ENCODE measurements around the gene ENTPD7.
"Not testable (repeated sequence)": the region's sequence is repeated elsewhere in the genome, so short reads cannot be mapped to it uniquely, and the experiment has no call there.

ENTPD7 gene

DNA sequence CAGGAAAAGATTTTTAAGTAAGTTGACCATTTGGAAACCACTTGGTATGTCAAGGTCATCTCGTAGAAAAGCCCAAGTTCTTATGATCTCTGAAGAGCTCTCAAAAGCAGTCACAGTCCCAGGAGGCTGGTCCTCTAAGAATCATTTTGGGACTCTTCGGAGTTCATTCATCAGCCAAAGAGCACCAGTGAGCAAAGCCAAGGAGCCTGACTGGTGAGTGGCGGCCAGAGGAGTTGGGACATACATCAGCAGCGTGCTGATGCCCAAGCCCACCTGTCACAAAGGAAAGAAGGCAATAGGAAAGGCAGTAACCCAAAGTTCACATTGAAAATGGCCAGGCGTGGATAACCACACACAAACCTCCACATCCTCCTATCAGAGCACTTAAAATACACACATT is 55.1 kb downstream of the ENTPD7 start:
- no peak for DNase-seq (ENCODE audit: low spot score)
- in situ Hi-C loops (cut with MboI; ENCODE audit: low sequenced_read_pairs, unreplicated experiment), result loop anchor here (25.0 kb wide), 1 partner anchor 277 kb away; the partner anchor contains the start of gene GOT1

GRCh38 chr10:99720387-99720786 is 61.1 kb downstream of the ENTPD7 start:
- DNase-seq (ENCODE audit: low spot score), result no peak
- in situ Hi-C loops (cut with MboI; ENCODE audit: low sequenced_read_pairs, unreplicated experiment), result loop anchor here (25.0 kb wide), 1 partner anchor 283 kb away; the partner anchor contains the start of gene GOT1
- TF ChIP-seq CTCF (IDR thresholded peaks at IDR 0.05; ENCODE audit: borderline replicate concordance, control extremely low read depth, extremely low read depth, insufficient read depth, missing control alignments), result no peak

More for the DNA sequence above, 55.1 kb downstream of the ENTPD7 start:
- no peak for TF ChIP-seq CTCF (IDR thresholded peaks at IDR 0.05; ENCODE audit: borderline replicate concordance, control extremely low read depth, extremely low read depth, insufficient read depth, missing control alignments)

DNA sequence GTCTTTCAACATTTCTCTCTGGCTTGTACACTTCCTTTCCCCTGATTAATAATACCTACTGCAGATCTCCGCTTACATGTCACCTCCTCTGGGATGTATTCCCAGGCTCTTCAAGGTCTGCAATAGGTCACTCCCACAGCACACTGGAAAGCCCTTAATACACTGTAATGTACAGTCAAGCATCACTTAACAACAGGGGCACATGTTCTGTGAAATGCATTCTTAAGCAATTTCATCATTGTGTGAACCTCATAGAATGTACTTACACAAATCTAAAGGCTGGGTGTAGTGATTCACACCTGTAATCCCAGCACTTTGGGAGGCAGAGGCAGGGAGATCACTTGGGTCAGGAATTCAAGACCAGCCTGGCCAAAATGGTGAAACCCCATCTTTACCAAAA is 70.7 kb downstream of the ENTPD7 start:
- no peak for TF ChIP-seq CTCF (IDR thresholded peaks at IDR 0.05; ENCODE audit: borderline replicate concordance, control extremely low read depth, extremely low read depth, insufficient read depth, missing control alignments)
- in situ Hi-C loops (cut with MboI; ENCODE audit: low sequenced_read_pairs, unreplicated experiment), result no loop called here
- DNase-seq (ENCODE audit: low spot score), result no peak

- TF ChIP-seq CTCF (IDR thresholded peaks at IDR 0.05; ENCODE audit: borderline replicate concordance, control extremely low read depth, extremely low read depth, insufficient read depth, missing control alignments), result no peak
- in situ Hi-C loops (cut with MboI; ENCODE audit: low sequenced_read_pairs, unreplicated experiment), result no loop called here
Observed at GRCh38 chr10:99731306-99732032, 72.2 kb downstream of the ENTPD7 start.

DNA sequence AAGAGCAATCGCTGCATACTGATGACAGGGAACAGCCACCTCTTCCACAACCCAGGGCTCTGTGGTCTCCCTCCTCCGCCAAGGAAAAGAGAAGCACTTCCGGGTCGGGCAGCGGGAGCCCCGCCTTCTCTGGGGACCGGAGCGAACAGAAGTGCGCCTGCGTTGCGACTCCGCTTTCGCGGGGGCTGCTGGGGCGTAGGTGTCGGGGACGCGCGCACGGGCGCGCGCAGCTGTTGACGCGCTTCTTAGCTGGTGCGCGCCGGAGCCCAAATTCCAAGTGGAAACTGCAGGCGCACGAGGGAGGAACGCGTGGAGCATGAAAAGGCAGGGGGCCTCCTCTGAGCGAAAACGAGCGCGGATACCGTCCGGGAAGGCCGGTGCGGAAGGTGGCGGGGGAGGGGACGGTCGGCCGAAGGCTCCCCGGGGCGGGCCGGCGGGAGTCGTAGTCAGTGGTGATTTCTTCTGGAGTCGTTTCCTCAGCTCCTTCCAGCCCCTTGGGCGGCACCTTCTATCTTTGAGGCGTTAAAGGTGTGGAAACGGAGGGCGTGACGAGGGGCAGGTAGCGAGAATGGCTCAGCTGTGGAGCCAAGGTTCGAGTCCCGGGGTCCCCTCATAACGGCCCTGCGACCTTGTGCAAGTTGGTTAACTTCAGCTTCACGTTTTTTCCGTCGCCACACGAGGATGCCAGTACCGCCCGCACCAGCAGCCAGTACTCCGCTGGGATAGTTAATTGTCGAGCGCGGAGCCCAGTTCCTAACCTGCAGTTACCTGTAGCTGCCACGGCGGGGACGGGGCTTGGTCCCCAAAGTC is 72.9 kb downstream of the ENTPD7 start, which contains the start of the genes COX15 and CUTC:
TSS of gene COX15 (minus strand) at position 95 of the 810 bp plus-strand sequence. CDS start at position 17, 78 bp downstream.
TSS of gene CUTC (plus strand) at position 202 of the 810 bp plus-strand sequence. CDS start at position 317, 115 bp downstream.
- peak; percentile 94 for DNase-seq (ENCODE audit: low spot score)
- in situ Hi-C loops (cut with MboI; ENCODE audit: low sequenced_read_pairs, unreplicated experiment), result no loop called here
- TF ChIP-seq CTCF (IDR thresholded peaks at IDR 0.05; ENCODE audit: borderline replicate concordance, control extremely low read depth, extremely low read depth, insufficient read depth, missing control alignments), result peak; percentile 25

More at GRCh38 chr10:99731306-99732032, 72.2 kb downstream of the ENTPD7 start:
- DNase-seq (ENCODE audit: low spot score), result no peak

DNA sequence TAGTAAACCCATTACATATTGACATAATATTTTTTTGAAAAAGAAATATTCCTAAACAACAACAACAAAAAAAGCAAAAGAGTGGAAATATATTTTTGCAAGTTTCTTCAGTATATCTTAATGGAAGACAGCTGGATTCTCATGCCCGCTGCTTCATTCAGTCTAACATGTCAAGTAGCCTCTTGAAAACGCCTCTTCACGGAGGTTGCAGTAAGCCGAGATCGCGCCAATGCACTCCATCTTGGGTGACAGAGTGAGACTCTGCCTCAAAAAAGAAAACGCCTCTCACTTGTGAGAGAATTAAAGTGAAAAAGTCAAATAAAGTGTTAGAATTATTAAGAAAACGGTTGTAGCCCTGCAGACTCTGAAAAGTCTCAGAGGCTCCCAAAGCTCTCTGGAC is 74.1 kb downstream of the ENTPD7 start:
- in situ Hi-C loops (cut with MboI; ENCODE audit: low sequenced_read_pairs, unreplicated experiment), result no loop called here
- TF ChIP-seq CTCF (IDR thresholded peaks at IDR 0.05; ENCODE audit: borderline replicate concordance, control extremely low read depth, extremely low read depth, insufficient read depth, missing control alignments), result no peak
- DNase-seq (ENCODE audit: low spot score), result no peak

DNA sequence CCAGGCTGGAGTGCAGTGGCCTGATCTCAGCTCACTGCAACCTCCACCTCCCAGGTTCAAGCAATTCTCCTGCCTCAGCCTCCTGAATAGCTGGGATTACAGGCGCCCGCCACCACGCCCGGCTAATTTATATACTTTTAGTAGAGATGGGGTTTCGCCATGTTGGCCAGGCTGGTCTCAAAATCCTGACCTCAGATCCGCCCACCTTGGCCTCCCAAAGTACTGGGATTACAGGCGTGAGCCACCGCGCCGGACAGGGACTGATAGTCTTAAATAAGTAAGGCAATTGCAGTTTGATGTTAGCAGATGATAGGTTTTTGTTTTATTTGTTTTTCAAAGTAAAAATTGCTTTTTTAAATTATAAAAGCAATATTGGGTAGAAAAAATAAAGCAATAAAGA is 74.8 kb downstream of the ENTPD7 start:
- in situ Hi-C loops (cut with MboI; ENCODE audit: low sequenced_read_pairs, unreplicated experiment); DNase-seq (ENCODE audit: low spot score): not testable (repeated sequence)

Measured in GM13976 (cell line).